ENCODE data around the gene APLNR.

APLNR gene

DNA sequence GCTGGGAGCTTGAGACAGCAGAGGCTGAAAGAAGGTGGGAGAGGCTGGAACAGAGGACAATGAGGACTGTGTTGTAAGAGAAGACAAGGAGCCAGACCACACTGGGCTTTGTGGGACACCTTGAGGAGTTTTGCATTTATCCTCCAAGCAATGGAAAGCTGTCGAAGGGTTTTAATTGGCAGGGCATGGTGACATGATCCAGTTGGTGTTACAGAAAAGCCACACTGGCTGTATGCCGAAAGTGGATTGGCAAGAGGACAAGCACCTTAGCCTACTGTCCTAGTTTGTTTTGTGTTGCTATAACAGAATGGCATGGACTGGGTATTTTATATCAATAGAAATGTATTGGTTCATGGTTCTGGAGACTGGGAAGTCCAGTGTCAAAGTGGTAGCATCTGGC is 14.0 kb upstream of the APLNR start:
- no peak for DNase-seq

DNA sequence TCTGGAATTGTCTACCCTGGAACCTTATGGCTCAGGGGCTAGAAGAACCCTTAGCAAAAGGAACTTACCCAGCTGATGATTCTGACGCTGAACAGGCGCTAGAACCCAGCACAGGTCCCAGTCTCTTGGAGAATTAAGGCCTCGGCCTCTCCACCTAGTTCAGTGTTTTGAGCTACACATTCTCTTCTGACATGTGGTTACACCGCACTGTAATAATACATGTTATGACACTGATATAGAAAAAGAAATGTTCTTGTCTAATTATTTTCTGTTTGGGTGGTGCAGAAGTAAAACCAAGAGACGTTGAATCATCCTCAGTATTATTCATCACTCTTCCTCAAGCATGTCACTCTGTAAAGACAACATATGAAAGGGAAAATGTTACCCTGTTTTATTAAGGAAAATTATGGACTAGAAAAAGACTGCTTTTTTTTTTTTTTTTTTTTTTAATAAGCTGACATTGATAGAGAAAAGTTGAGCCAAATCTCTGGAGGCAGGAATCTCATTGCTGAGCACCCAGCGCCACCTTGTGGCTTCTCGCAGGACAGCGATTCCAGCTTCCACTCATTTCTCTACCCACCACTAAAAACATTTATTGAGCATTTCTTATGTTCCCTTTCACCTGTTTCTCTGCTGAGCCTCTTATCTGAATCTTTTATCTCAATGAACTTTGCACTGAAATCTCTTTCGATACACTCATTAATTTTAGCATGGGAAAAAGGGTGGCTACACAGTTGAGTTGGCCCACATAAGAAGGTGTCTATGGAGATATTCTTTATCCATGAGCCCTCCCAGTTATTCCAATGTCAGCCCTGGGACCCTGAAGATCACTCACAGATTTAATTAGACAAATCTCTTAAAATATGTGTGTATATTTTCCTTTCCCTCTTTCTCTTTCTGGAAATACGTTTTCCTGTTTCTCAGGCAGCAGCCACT is 12.6 kb upstream of the APLNR start:
- DNase-seq = no peak

DNA sequence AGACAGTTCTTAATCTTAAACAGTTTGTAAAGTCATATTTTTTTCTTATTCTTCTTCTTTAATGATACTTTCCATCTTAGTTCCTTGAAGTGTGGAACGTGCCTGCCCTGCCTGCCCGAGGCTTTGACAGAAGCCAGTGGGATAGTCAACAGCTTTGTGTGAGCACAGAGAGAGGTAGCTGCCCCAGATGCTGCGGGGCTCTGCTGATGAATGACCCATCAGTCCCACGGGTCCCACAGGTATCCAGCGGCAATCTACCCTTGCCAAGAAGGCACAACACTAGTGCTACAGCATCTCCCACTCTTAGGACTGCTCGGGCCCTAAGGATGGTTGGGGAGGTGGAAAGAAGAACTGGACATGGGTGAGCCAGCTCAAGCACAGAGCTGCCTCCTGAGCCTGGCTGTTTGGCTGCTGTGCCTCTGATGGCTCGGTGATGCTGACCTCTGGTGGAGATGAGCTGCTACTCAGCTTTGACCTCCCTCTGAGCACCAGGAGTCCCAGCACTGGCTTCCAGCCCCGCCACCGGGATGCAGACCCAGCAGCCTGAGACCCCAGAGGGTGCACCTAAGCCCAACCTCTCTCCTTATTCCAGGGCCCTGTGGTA is 11.8 kb upstream of the APLNR start:
- no peak for DNase-seq

DNA sequence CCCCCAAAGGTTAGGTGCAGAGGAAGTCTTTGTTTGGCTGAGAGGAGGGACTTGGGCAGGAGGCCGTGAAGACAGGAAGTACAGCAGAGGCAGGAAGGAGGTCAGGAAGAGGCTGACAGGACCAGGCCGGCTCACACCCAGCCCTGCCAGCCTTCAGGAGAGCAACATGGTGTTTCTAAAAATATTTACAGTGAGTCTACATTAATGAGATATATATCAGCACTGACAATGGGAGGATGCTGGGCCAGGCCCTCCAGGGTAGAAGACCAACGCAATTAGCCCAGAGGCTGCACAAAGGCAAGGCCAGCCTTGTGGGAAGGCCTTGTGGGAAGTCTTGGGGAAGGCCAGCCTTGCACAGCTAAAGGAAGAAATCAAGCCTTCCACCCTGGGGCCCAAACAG is 7.9 kb upstream of the APLNR start:
- no peak for DNase-seq

DNA sequence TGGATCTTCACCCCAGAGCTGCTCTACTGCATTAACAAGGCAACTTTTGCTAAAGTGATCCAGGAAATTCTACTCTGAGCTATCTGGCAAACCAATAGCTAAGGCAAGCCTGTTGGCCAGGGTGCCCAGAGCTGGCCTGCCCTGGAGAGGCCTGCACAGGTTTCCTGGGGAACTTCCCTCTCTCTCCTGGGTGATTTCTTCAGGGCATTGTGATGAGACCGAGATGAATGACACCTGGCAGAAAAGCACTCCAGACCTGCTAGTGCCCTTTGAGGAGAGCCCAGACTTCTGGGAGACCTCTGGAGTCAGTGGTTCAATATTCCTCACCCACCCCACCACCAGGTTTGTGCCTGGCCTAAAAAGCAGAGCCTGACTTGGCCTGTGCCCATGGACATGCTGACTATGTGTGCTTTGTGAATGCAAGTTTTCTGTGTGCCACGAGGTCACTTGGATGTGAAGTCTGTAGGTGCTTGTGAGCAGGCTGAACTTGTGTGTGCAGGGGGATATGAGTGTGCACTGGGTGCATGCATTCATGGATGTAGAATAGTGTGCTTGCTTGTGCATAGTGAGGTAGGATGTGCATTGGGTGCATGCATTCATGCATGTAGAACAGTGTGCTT is 4.4 kb upstream of the APLNR start:
- no peak for DNase-seq

DNA sequence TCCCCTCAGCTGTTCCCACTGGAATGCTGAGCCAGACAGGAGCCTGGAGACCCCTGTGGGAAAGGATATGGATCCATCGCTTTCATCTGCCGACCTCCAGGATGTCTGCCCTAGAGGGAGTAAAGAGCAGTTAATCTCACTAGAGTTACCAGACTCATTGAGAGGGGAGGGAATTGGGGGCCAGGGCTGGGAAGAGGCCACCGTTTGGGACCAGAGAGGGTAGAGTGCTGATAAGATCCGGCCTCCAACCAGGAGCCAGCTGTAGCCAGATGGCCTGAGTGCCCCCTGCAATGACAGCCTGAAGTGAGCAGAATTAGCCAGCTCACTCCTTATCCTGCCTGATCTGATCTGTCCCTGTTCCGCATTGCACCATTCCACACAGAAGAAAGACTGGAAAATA is 3.7 kb upstream of the APLNR start:
- DNase-seq = no peak

DNA sequence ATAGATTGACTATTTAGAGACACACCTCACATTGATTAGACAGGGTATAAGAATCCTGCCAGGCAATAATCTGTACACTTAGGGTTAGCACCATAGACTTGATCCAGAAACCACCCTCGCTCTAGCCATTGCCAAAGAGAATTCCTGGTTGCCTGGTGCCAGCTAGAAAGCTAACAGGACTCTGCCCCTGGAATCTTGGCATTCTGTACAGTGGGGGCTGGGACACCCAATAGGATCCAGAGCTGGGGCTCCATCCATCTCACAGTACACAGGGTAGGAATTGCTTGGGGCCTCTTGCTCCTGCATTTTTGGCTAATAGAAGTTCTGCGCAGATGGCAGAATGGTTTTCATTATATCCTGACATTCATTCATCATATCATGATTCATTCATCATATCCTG is 3.0 kb upstream of the APLNR start:
- DNase-seq = no peak

DNA sequence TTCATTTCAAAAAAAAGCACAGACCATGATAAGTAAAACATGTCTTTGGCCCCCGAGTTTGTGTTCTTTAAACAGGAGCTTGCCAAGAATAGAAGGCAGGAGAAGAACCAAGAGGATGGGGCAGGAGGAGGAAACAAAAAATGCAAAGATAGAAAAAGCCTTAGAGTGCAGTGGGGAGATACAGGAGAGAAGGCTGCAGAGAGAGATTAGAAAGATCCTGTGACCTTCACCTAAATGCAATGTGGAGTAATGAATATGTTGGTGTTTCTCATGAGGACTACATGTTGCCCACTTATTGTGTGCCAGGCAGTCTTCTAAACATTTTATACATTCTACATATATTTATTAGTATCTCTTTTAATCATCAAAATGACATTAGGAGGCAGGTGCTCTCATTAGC is 2.3 kb upstream of the APLNR start:
- no peak for DNase-seq

DNA sequence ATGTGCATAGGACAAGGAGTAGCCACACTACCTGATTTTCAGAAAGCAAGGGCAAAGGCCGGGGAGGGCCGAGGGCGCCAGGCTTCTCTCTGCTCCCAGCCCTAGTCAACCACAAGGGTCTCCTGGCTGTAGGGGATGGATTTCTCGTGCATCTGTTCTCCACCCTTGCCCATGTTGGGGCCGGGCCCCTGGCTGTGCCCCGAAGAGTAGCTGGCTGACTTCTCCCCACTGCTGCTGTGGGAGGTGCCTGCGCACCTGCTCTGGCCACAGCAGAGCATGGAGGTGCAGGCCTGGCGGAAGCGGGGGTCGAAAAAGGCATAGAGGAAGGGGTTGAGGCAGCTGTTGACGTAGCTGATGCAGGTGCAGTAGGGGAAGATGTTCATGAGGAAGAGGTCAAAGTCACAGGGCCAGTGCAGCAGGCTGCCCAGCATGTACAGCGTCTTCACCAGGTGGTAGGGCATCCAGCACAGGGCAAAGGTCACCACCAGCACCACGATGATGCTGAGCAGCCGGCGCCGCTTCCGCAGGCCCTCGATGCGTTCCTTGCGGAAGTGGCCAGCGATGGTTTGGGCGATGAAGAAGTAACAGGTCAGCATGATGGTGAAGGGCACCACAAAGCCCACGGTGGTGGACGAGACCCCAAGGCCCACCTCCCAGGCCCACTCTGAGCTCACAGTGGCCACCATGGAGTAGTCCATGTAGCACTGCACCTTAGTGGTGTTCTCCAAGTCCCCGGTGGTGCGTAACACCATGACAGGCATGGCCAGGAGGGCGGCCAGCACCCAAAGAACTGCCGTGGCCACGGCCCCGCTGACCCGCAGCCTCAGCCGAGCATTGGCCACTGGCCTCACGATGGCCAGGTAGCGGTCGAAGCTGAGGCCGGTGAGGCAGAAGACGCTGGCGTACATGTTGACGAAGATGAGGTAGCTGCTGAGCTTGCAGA is 1.0 kb downstream of the APLNR start:
- no peak for DNase-seq

DNA sequence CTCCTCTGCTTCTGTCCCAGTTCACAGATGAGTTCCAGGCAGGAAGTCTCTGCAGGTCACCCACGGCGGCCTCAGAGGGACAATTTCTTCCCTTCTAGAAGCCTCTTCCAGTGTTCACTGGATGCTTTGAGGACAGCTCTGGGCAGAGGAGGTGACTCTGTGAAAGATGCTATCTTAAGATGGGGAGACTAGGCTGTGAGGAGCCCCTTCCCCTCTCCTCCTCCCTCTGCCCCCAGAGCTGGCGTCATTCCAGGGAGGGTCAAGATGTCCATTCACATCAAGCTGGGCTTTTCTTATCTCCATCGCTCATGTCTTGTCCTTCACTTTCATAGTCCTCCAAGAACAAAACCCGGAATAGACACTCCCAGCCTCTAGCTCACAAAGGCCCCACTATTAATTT is 3.3 kb downstream of the APLNR start:
- DNase-seq = no peak

DNA sequence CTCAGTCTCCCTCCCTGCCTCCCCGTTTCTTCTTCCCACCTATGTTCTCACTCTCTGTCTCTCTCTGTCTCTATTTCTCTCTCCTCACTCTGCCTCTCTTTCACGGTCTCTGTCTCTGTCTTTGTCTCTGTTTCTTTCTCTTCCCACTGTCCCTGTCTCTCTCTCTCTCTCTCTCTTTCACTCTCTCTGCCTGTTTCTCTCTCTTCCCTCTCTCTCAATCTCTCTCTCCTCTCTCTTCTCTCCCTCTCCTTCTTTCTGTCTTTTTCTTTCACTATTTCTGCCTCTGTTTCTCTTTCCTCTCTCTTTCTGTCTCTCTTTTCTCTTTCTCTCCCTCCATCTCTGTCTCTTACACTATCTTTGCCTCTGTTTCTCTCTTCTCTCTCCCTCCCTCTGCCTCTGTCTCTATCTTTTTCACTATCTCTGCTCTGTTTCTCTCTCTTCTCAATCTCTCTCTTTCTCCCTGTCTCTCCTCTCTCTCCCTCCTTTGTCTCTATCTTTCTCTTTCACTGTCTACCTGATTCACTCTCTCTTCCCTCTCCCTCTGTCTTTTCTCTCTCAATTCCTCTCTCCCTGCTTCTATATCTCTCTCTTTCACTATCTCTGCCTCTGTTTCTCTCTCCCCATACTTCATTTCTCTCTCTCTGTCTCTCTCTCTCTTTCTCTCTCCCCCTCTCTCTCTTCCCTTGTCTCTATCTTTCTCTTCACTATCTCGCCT is 5.4 kb downstream of the APLNR start:
- DNase-seq = no peak

DNA sequence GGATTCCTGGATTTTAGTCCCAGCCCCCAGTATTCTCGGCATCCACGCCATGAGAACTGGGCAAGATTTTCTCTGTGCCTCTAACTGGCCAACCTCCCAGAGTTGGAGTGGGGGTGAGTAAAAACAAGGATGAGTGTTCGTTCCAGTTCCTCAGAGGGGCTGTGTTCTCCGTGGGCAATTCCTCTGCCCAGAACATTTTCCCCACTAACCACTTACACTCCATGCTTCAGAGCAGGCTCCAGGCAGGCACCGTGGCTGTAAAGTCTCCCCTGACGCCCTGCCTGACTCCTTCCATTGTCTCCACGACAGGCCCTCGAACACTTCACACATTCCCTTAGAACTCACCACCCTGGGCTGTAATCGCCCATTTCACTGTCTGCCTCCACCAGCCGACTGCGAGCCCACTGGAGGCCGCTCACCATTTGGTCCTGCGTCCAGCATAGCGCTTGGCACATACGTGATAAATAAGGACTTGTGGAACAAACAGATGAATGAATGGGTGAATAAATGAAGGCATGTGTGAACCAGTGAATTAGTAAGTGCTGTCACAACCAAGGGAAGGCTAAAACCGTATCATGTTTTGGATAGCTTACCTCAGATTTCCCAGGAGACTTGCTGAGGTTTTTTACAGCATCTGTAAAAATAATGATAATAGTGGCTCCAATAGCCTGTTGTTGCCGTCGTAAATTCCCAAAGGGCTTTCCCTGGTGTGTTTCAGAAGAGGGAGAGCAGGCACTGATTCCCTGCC is 6.1 kb downstream of the APLNR start:
- no peak for DNase-seq

DNA sequence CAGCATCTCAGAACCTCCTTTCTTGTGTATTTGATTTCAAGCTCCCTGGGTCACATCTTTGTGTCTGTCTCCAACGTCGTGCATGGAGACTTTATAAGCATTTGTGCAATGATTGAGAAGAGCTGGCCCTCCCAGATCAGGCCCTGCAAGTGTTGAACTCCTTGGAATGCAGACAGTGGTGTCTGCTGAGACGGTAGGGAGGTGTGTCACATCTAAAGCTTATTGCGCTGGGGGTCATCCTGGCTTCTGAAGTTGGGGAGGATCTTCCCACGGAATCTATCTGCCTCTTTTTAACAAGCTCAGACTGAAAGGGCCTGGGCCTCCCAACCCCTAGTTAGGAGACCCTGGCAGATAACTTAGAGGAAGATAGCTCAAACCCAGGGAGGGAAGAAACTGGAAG is 6.7 kb downstream of the APLNR start:
- no peak for DNase-seq

DNA sequence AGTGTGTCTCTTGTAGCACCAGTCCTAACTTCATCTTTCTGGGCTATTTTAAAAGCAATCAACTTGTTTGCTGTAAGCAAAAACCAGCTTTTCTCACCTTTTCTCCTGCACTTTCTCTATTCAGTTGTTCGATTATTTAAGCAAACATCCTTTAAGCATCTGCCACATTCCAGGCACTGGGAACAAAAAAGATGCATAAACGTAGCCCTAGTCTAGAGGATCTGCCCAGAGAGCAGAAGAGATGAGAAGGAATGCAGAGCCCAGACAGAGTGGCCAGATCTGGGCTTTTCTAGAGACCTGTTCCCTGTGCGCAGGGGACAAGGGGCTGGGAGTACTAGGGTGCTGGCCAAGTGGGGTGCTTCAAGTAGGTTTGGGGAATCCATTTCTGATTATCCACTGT is 8.4 kb downstream of the APLNR start:
- DNase-seq = no peak

DNA sequence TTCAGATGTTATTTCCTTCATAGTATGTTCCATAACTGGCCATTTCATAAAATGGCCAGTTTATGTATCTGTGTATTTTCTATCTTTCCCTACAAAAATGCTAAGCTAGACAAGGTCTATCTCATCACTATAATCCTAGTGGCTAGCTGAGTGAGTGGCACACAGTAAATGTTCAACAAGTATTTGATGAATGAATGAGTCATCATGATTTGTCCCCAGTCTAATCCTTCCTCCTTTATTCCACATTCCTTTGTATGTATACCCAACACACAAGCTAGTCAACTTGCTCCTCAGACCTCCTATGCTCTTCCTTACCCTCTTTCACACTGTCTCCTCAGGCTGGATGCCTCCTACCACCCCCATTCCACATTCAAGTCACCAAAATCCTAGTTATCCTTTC is 12.5 kb downstream of the APLNR start:
- no peak for DNase-seq

DNA sequence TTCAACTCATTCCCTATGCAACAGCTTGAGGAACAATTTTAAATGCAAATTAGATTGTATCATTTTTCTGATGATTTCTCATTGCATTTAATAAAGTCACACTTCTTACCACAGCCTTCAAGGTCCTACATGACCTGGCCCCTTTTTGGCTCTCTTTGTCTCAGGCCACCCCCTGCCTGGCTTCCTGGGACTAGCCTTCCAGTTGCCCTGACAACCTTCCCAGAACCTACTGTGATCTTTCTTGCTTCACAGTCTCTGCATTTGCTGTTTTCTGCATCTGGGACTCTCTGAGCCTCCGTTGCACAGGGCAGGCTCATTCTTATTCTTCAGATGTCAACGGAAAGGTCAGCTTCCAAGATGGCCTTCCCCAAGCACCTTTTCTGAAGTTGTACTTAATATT is 12.9 kb downstream of the APLNR start:
- DNase-seq = no peak

DNA sequence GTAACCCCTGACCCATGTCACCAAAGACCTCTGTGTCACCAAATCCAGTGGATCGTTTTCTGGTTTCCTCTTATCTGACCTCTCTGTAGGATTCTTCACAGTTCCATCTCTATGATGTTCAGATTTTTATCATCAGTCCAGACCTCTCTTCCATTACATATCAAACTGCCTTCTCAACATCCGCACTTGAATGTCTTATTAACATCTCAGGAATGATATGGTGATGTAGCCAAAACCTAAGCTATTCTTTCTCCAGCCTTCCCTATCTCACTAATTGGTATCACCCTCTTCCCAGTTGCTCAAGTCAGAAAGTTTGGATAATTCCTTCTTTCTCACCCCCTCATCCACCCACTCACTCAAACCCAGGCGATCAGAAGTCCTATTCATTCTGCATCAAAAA is 13.4 kb downstream of the APLNR start:
- no peak for DNase-seq

DNA sequence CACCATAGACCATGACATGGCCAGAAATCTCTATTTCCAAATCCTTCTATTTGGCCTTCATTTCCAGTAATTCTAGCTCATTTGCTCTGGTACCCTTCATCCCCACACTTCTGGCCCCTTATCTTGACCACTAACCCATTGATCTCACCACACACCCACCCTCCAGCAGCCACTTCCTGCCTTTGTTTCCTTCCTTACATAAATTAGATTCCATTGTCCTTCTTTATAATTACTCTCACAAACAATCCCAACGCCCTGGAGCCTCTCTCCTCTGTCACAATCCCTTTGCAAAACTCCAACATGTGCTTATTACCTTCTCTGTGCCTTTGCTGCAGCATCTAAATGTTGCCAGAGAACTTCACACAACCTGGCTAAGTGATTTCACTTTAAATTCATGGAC is 14.8 kb downstream of the APLNR start:
- no peak for DNase-seq

DNA sequence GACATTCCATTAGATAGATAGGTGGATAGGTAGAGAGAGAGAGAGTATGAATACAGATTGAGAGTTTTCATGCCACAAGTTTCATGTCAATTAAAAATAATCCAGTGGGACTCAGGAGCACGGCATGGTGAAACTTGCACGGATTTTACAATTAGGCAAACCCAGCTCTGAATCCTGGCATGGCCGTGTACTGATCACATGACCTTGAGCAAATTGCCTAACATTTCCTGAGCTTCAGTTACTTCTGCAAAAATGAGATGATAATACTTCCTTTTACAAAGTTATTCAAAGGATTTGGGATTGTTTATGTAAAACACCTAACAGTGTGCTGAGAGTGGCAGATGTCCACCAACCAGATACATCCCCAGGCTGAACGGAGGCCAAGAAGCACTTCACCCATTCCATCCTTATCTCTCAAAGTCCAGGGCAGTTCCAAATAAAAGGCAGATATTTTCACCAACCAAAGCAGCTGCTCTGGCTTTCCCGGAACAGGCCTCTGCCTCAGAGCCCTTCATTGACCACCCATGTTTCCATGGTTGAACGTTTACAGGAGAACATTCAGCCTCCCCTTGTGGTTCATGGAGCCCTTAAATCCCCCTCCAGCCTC is 17.9 kb downstream of the APLNR start:
- DNase-seq = no peak

DNA sequence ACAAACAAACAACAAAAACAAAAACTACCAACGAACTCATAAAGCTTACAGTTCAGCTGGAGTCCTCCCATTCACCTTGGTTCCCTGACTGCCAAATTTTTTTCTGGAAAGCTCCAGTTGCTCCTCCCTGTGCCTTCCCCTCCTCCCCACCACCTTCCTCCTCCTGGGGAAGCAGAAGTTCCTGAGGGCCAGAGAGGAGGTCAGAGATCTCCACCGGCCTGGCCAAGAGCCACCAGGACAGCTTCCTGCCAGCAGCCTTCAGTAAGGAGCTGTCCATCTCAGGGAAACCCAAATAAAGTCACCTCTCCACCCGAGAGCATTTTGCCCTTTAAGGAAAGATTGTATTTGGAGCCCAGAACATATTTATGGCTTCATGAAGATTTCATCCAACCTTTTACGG is 20.0 kb downstream of the APLNR start:
- no peak for DNase-seq

DNA sequence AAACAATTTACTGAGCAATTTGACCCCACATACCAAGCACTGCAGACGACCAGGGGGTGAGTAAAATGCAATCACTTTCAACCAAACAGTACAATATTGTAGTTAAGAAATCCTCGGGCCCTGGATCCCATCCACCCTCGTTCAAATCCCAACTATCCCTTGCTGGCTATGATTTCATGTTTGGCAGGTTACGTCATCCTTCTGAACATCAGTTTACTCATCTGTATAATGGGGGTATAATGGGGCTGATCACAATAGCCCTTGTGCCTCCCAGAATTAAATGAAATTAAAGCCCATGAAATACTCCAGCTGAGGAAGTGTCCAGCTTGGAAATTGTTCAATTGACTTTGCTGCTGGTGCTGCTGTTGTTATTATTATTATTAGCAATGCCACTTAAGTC is 20.6 kb downstream of the APLNR start:
- no peak for DNase-seq
